Endothelial cell of umbilical vein (primary cell): ENCODE data around the gene STH. TPM values are rescaled to one million over a fixed set of nuclear protein-coding genes. Genes with fewer than 3 reads are reported as not detected.

Source experiments
- BruUV-seq: library from RNA; stranded (reverse); fragments of 400-500 nt; replicated peaks from 2 replicates; lab custom pipeline; 2021; lab: Mats Ljungman, UMichigan
- CTCF ChIA-PET: fragments of 300-600, 350-600 bp; sonication (Branson Sonifier 250); formaldehyde crosslinking; loops from one replicate; lab custom pipeline; 2021; ENCODE audit warnings: antibody characterized with exemption, inconsistent platforms; lab: Charles Lee
- POLR2A ChIA-PET: fragments of 300-600, 350-600 bp; sonication (Branson Sonifier 250); formaldehyde crosslinking; loops from one replicate; lab custom pipeline; 2021; ENCODE audit warnings: antibody characterized with exemption, inconsistent platforms; lab: Charles Lee
- DNase-seq: peaks from one replicate; pipeline ENCODE4 v3.0.0-alpha.2; 2011; ENCODE audit warnings: low read depth, low spot score
- FAIRE-seq: peaks from 2 replicates; lab custom pipeline; 2011; peaks lifted over from hg19 to GRCh38; lab: Jason Lieb, UNC
- H2AFZ ChIP-seq: 2 replicates; pipeline ENCODE4 v1.6.0; 2012; ENCODE audit warnings: low read depth, low read length, control low read depth, inconsistent platforms
- H3K27ac ChIP-seq: 2 replicates; pipeline ENCODE4 v1.5.1; 2011; ENCODE audit warnings: low read depth, mild to moderate bottlenecking, control low read depth, low read length, moderate library complexity; ENCODE audit not compliant: insufficient read depth
- H3K27me3 ChIP-seq, 2 experiments: 2 replicates each; pipeline versions ENCODE4 v1.6.0 to v1.6.1; 2011; ENCODE audit warnings: low read length in 2 of 2, mixed read lengths in 1 of 2; ENCODE audit not compliant: control insufficient read depth in 2 of 2, insufficient read depth in 2 of 2
- H3K36me3 ChIP-seq, 2 experiments: 2 replicates in 1 of 2; 3 replicates in 1 of 2; pipeline ENCODE4 v1.5.1; 2011; ENCODE audit warnings: low read length in 2 of 2, mild to moderate bottlenecking in 1 of 2, moderate library complexity in 1 of 2; ENCODE audit not compliant: control insufficient read depth in 2 of 2, insufficient read depth in 2 of 2; ENCODE audit errors: extremely low read depth in 1 of 2
- H3K4me1 ChIP-seq: 3 replicates; pipeline ENCODE4 v1.5.1; 2011; ENCODE audit warnings: mild to moderate bottlenecking, low read length; ENCODE audit not compliant: control insufficient read depth, insufficient read depth; ENCODE audit errors: extremely low read depth
- H3K4me2 ChIP-seq: 2 replicates; pipeline ENCODE4 v1.6.1; 2011; ENCODE audit warnings: low read length, control low read depth, mixed read lengths; ENCODE audit not compliant: insufficient read depth
- H3K4me3 ChIP-seq, 3 experiments: fragments of 200-600 bp in 1 of 3; sonication (generic), shearing (Covaris generic) in 1 of 3; replicated peaks in 1 of 3; 2 replicates each; pipeline ENCODE4 v1.5.1; 2011 to 2016; ENCODE audit warnings: control low read depth in 3 of 3, low read length in 3 of 3, mild to moderate bottlenecking in 2 of 3, inconsistent platforms in 1 of 3, low read depth in 1 of 3, moderate library complexity in 1 of 3; ENCODE audit not compliant: insufficient read depth in 1 of 3
- H3K79me2 ChIP-seq: 2 replicates; pipeline ENCODE4 v1.6.0; 2012; ENCODE audit warnings: low read length, inconsistent platforms; ENCODE audit not compliant: control insufficient read depth, insufficient read depth
- H3K9ac ChIP-seq: replicated peaks from 2 replicates; pipeline ENCODE3; 2011; ENCODE audit warnings: low read length, control low read depth; ENCODE audit not compliant: insufficient read depth; ENCODE audit errors: extremely low read depth
- H3K9me1 ChIP-seq: replicated peaks from 3 replicates; pipeline ENCODE4 v1.6.0; 2011; ENCODE audit warnings: mild to moderate bottlenecking, low read length; ENCODE audit not compliant: control insufficient read depth, insufficient read depth; ENCODE audit errors: extremely low read depth
- H3K9me3 ChIP-seq: replicated peaks from 2 replicates; pipeline ENCODE4 v1.5.1; 2012; ENCODE audit warnings: low read length, inconsistent platforms; ENCODE audit not compliant: control insufficient read depth, insufficient read depth
- H4K20me1 ChIP-seq: replicated peaks from 2 replicates; pipeline ENCODE3; 2011; ENCODE audit warnings: mild to moderate bottlenecking, low read length; ENCODE audit not compliant: control insufficient read depth, insufficient read depth; ENCODE audit errors: extremely low read depth
- EZH2 ChIP-seq: IDR thresholded peaks from 2 replicates; pipeline ENCODE4 v1.6.1; 2012; ENCODE audit warnings: borderline replicate concordance, low read depth, mild to moderate bottlenecking, moderate library complexity, low read length, inconsistent platforms; ENCODE audit not compliant: severe bottlenecking
- FOS ChIP-seq: IDR thresholded peaks from 2 replicates; pipeline ENCODE4 v1.6.1; 2011; ENCODE audit warnings: mild to moderate bottlenecking, low read length, moderate library complexity, borderline replicate concordance; ENCODE audit not compliant: insufficient read depth
- GATA2 ChIP-seq: IDR thresholded peaks from 2 replicates; pipeline ENCODE4 v1.7.0; 2011; ENCODE audit warnings: low read depth, mild to moderate bottlenecking, moderate library complexity, mixed read lengths, low read length; ENCODE audit not compliant: insufficient read length, insufficient read depth
- JUN ChIP-seq: IDR thresholded peaks from 2 replicates; pipeline ENCODE4 v1.6.1; 2011; ENCODE audit warnings: borderline replicate concordance, low read depth; ENCODE audit not compliant: insufficient read length, insufficient read depth
- MYC ChIP-seq: IDR thresholded peaks from one replicate; pipeline ENCODE4 v1.6.1; 2011; ENCODE audit warnings: mild to moderate bottlenecking, low read depth, low read length
- POLR2A ChIP-seq: IDR thresholded peaks from 2 replicates; pipeline ENCODE4 v1.6.1; 2012; ENCODE audit warnings: low read depth, mild to moderate bottlenecking, control low read depth, low read length
- POLR2AphosphoS5 ChIP-seq: IDR thresholded peaks from 2 replicates; pipeline ENCODE4 v1.6.1; 2012; ENCODE audit warnings: low read depth, mild to moderate bottlenecking, control low read depth, low read length, moderate library complexity; ENCODE audit not compliant: insufficient read depth
- dilution Hi-C: fragments of 300-500 bp; cut with MboI; formaldehyde crosslinking; loops from one replicate; pipeline ENCODE4 v1.15.0; 2019; ENCODE audit warnings: low sequenced_read_pairs; ENCODE audit not compliant: extremely low pct_ligation_motif_present
- intact Hi-C: fragments of 100-400 bp; cut with micrococcal nuclease; formaldehyde crosslinking; loops from one replicate; pipeline ENCODE4 v1.10.0; 2022
- polyA plus RNA-seq, 4 experiments: library from polyadenylated mRNA; depleted of rRNA in 3 of 4; stranded (reverse) in 3 of 4; unstranded in 1 of 4; fragments of >200 nt; gene quantifications; 2 replicates each; pipeline versions ENCODE4 v1.2.1 to v1.2.3, GENCODE V29; 2011 to 2012; ENCODE audit warnings: missing spikeins in 1 of 4
- total RNA-seq: library from RNA; stranded (reverse); gene quantifications from 2 replicates; pipeline ENCODE4 v1.2.3, GENCODE V29; 2021
- TF ChIP-seq, protein P1 (sequence below), 2 donors: IDR thresholded peaks; 1 replicate in 1 of 2; 2 replicates in 1 of 2; pipeline ENCODE4 v1.5.1; 2011; ENCODE audit warnings: low read length in 2 of 2, mild to moderate bottlenecking in 2 of 2, moderate library complexity in 2 of 2, control low read depth in 1 of 2, inconsistent platforms in 1 of 2, low read depth in 1 of 2; ENCODE audit not compliant: insufficient read depth in 1 of 2; ENCODE audit errors: extremely low read depth in 1 of 2
- TF ChIP-seq, protein P2 (sequence below): IDR thresholded peaks from 2 replicates; pipeline ENCODE4 v1.6.1; 2011; ENCODE audit not compliant: insufficient read depth, insufficient read length

The STH gene
- total and polyA plus RNA-seq, 2 donors (not counting 3 experiments of a cell fraction or from before 2014, with no cell fraction given): not detected

DNA sequence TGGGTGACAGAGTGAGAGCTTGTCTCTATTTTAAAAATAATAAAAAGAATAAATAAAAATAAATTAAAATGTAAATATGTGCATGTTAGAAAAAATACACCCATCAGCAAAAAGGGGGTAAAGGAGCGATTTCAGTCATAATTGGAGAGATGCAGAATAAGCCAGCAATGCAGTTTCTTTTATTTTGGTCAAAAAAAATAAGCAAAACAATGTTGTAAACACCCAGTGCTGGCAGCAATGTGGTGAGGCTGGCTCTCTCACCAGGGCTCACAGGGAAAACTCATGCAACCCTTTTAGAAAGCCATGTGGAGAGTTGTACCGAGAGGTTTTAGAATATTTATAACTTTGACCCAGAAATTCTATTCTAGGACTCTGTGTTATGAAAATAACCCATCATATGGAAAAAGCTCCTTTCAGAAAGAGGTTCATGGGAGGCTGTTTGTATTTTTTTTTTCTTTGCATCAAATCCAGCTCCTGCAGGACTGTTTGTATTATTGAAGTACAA, 8.5 kb downstream of the STH start:
- Histone ChIP-seq H3K4me2 (no peak overlapping the region), H2AFZ (no peak overlapping the region), H3K4me3 (no peak overlapping the region), H3K36me3 (no peaks in the 10 kb centered on the region), H3K27me3 (peaks cover 0 to 2% of the 10 kb centered on the region in 2 experiments), H3K9me3 (no peaks in the 10 kb centered on the region), H3K9ac (no peak overlapping the region), H3K27ac (no peak overlapping the region), H3K4me1 (no peaks in the 10 kb centered on the region), H3K79me2 (no peaks in the 10 kb centered on the region), H3K9me1 (no peaks in the 10 kb centered on the region), H4K20me1 (no peaks in the 10 kb centered on the region)
- CTCF ChIA-PET: interaction anchor here (0.9 to 2.4 kb wide), 5 partner anchors 10 to 280 kb away, joined by 4 to 12 read pairs (median 5); partner anchors contain the start of gene KANSL1
- FAIRE-seq (no peak), DNase-seq (no peak)
- dilution Hi-C loops: no loop called here
- intact Hi-C loops: no loop called here
- no TSS peak for BruUV-seq
- POLR2A ChIA-PET: no interaction called here
- TF ChIP-seq MYC (no peak), EZH2 (no peak), FOS (no peak), JUN (no peak), POLR2AphosphoS5 (no peak), POLR2A (no peak), GATA2 (no peak)
- TF ChIP-seq, protein P1, sequence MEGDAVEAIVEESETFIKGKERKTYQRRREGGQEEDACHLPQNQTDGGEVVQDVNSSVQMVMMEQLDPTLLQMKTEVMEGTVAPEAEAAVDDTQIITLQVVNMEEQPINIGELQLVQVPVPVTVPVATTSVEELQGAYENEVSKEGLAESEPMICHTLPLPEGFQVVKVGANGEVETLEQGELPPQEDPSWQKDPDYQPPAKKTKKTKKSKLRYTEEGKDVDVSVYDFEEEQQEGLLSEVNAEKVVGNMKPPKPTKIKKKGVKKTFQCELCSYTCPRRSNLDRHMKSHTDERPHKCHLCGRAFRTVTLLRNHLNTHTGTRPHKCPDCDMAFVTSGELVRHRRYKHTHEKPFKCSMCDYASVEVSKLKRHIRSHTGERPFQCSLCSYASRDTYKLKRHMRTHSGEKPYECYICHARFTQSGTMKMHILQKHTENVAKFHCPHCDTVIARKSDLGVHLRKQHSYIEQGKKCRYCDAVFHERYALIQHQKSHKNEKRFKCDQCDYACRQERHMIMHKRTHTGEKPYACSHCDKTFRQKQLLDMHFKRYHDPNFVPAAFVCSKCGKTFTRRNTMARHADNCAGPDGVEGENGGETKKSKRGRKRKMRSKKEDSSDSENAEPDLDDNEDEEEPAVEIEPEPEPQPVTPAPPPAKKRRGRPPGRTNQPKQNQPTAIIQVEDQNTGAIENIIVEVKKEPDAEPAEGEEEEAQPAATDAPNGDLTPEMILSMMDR (IDR thresholded peaks at IDR 0.05; ENCODE audit: extremely low read depth in 1 of 2, insufficient read depth in 1 of 2, low read depth in 1 of 2, low read length in 2 of 2): no peak
- TF ChIP-seq, protein P2, sequence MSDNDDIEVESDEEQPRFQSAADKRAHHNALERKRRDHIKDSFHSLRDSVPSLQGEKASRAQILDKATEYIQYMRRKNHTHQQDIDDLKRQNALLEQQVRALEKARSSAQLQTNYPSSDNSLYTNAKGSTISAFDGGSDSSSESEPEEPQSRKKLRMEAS: no peak
